Common myeloid progenitor, CD34-positive (primary cell): Measurements from ENCODE around the gene NPAS2.

Experiments
- CTCF ChIA-PET: fragments of 350-600 bp; sonication (Branson Sonifier 250); formaldehyde crosslinking; loops from one replicate; lab custom pipeline; 2021; ENCODE audit warnings: antibody characterized with exemption; lab: Charles Lee
- POLR2A ChIA-PET: fragments of 350-600 bp; sonication (Branson Sonifier 250); formaldehyde crosslinking; loops from one replicate; lab custom pipeline; 2021; ENCODE audit warnings: antibody characterized with exemption; lab: Charles Lee
- DNase-seq, 3 donors: peaks; one replicate each; pipeline versions ENCODE4 v3.0.0 to v3.0.0-alpha.2; 2013
- H3K27ac ChIP-seq, 2 experiments: 1 replicate in 1 of 2; 2 replicates in 1 of 2; pipeline ENCODE4 v1.7.0; 2013; ENCODE audit warnings: inconsistent platforms in 2 of 2, low read length in 2 of 2, mild to moderate bottlenecking in 2 of 2, low read depth in 1 of 2, moderate library complexity in 1 of 2; ENCODE audit not compliant: severe bottlenecking in 2 of 2, insufficient read depth in 1 of 2, poor library complexity in 1 of 2
- H3K27me3 ChIP-seq, 5 experiments: replicated peaks in 2 of 5; 1 replicate in 3 of 5; 2 replicates in 2 of 5; pipeline versions ENCODE4 v1.6.1 to v1.7.0; 2013; ENCODE audit warnings: low read length in 4 of 5, mild to moderate bottlenecking in 2 of 5, moderate library complexity in 2 of 5, inconsistent platforms in 1 of 5; ENCODE audit not compliant: insufficient read depth in 5 of 5, control insufficient read depth in 4 of 5
- H3K36me3 ChIP-seq, 4 experiments: 1 replicate in 2 of 4; 2 replicates in 2 of 4; pipeline versions ENCODE4 v1.6.1 to v1.7.0; 2013; ENCODE audit warnings: low read length in 3 of 4, control low read depth in 1 of 4, mild to moderate bottlenecking in 1 of 4; ENCODE audit not compliant: control insufficient read depth in 4 of 4, insufficient read depth in 4 of 4
- H3K4me1 ChIP-seq, 4 experiments: 1 replicate in 3 of 4; 2 replicates in 1 of 4; pipeline versions ENCODE4 v1.6.1 to v1.7.1; 2013; ENCODE audit warnings: low read length in 3 of 4, mild to moderate bottlenecking in 3 of 4, control low read depth in 1 of 4, inconsistent platforms in 1 of 4, moderate library complexity in 1 of 4; ENCODE audit not compliant: control insufficient read depth in 4 of 4, insufficient read depth in 4 of 4; ENCODE audit errors: control extremely low read depth in 1 of 4
- H3K4me3 ChIP-seq, 7 experiments: 1 replicate in 4 of 7; 2 replicates in 3 of 7; pipeline versions ENCODE4 v1.5.1 to v1.7.0; 2013; ENCODE audit warnings: mild to moderate bottlenecking in 7 of 7, low read length in 6 of 7, moderate library complexity in 6 of 7, inconsistent platforms in 2 of 7, low read depth in 2 of 7, control low read depth in 1 of 7; ENCODE audit not compliant: insufficient read depth in 4 of 7, control insufficient read depth in 1 of 7; ENCODE audit errors: extremely low read depth in 1 of 7
- H3K9me3 ChIP-seq, 5 experiments: 1 replicate in 4 of 5; 2 replicates in 1 of 5; pipeline versions ENCODE4 v1.6.1 to v1.7.1; 2013; ENCODE audit warnings: low read length in 4 of 5, mild to moderate bottlenecking in 2 of 5, inconsistent platforms in 1 of 5, low read depth in 1 of 5, moderate library complexity in 1 of 5; ENCODE audit not compliant: control insufficient read depth in 4 of 5, insufficient read depth in 2 of 5; ENCODE audit errors: control extremely low read depth in 1 of 5
- WGBS: methylation state at CpG from one replicate; pipeline ENCODE4 v1.1.5; 2013; ENCODE audit not compliant: insufficient coverage; 5-methylcytosine and 5-hydroxymethylcytosine counted together

Gene NPAS2

GRCh38 chr2:100974712-100975520 is 155.0 kb downstream of the NPAS2 start:
- 95% methylated on average over 13 of the region's 22 CpGs for WGBS
- ChIA-PET POLR2A (no interaction called here), CTCF (no interaction called here)
- no peak overlapping the region for H3K4me3 ChIP-seq
- no peak overlapping the region for H3K27ac ChIP-seq
- H3K4me1 ChIP-seq = no peaks in the 10 kb centered on the region
- no peaks in the 10 kb centered on the region for H3K9me3 ChIP-seq
- DNase-seq = no peak
- H3K27me3 ChIP-seq = peaks cover 0 to 10% (median 5%) of the 10 kb centered on the region in 5 experiments
- H3K36me3 ChIP-seq = no peaks in the 10 kb centered on the region

- ChIA-PET CTCF (no interaction called here), POLR2A (no interaction called here)
These were observed 155.5 kb downstream of the NPAS2 start for GRCh38 chr2:100975521-100975785.

DNA sequence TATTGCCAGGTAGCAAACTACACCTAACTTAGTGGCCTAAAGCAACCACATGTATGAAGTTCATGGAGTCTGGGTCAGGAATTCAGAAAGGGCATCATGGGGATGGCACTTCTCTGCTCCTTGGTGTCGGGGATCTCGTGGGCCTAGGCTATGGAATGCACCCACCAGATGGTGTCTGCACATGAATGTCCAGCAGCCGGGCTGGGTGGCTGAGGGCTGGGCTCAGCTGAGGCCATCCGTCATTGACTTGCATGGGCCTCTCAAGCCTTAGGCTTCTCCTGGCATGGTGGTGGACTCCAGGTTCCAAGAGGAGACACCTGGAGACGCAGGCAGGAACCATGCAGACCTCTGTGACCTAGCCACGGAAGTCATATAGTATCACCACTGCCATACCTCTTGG is 156.1 kb downstream of the NPAS2 start:
- ChIA-PET POLR2A (no interaction called here), CTCF (interaction anchor here (1.1 kb wide), 1 partner anchor 10 kb away, joined by 3 read pairs; no protein-coding TSS in a partner anchor)
- no peaks in the 10 kb centered on the region for H3K36me3 ChIP-seq
- H3K4me3 ChIP-seq = no peak overlapping the region
- no peaks in the 10 kb centered on the region for H3K4me1 ChIP-seq
- DNase-seq = no peak
- peaks cover 0 to 10% (median 5%) of the 10 kb centered on the region in 5 experiments for H3K27me3 ChIP-seq
- 98% methylated on average over 6 of the region's 6 CpGs for WGBS
- no peaks in the 10 kb centered on the region for H3K9me3 ChIP-seq
- H3K27ac ChIP-seq = no peak overlapping the region

More at GRCh38 chr2:100975521-100975785, 155.5 kb downstream of the NPAS2 start:
- Histone ChIP-seq H3K27me3 (peaks cover 0 to 10% (median 5%) of the 10 kb centered on the region in 5 experiments), H3K36me3 (no peaks in the 10 kb centered on the region), H3K4me3 (no peak overlapping the region), H3K4me1 (no peaks in the 10 kb centered on the region), H3K27ac (no peak overlapping the region), H3K9me3 (no peaks in the 10 kb centered on the region)
- 94% methylated on average over 6 of the region's 7 CpGs for WGBS
- DNase-seq = no peak

GRCh38 chr2:100976645-100977391 is 156.9 kb downstream of the NPAS2 start:
- H3K36me3 ChIP-seq = no peaks in the 10 kb centered on the region
- CTCF ChIA-PET = interaction anchor here (1.0 to 1.1 kb wide), 2 partner anchors 9 to 10 kb away, joined by 3 read pairs; no protein-coding TSS in a partner anchor

DNA sequence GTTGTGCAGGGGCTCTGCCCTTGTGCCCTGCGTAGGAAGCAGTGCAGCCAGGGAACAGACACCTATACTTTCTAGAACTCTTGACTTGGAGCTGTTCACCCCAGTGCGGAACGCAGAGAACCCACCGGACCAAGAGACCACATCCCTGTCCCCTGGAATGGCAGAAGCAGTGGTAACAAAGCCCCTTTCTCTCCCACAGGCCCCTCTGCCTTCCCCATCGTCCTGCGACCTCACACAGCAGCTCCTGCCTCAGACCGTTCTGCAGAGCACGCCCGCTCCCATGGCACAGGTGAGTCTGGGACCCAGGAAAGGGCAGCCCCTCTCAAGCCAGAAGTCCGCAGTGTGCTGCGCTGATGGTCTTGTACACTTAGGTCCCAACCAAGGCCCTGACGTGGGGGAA is 157.6 kb downstream of the NPAS2 start:
- ChIA-PET POLR2A (no interaction called here), CTCF (interaction anchor here (0.6 to 1.0 kb wide), 2 partner anchors 10 to 14 kb away, joined by 3 read pairs; no protein-coding TSS in a partner anchor)
- Histone ChIP-seq H3K27me3 (peaks cover 0 to 6% (median 2%) of the 10 kb centered on the region in 5 experiments), H3K9me3 (no peaks in the 10 kb centered on the region), H3K4me3 (no peak overlapping the region), H3K27ac (no peak overlapping the region), H3K4me1 (no peaks in the 10 kb centered on the region), H3K36me3 (no peaks in the 10 kb centered on the region)
- WGBS = 96% methylated on average over 10 of the region's 12 CpGs
- DNase-seq = no peak

More at GRCh38 chr2:100976645-100977391, 156.9 kb downstream of the NPAS2 start:
- POLR2A ChIA-PET = no interaction called here
- H3K27me3 ChIP-seq = peaks cover 0 to 9% (median 5%) of the 10 kb centered on the region in 5 experiments
- no peak for DNase-seq
- H3K27ac ChIP-seq = no peak overlapping the region
- H3K4me3 ChIP-seq = no peak overlapping the region
- no peaks in the 10 kb centered on the region for H3K4me1 ChIP-seq
- no peaks in the 10 kb centered on the region for H3K9me3 ChIP-seq
- WGBS = 90% methylated on average over 19 of the region's 19 CpGs

DNA sequence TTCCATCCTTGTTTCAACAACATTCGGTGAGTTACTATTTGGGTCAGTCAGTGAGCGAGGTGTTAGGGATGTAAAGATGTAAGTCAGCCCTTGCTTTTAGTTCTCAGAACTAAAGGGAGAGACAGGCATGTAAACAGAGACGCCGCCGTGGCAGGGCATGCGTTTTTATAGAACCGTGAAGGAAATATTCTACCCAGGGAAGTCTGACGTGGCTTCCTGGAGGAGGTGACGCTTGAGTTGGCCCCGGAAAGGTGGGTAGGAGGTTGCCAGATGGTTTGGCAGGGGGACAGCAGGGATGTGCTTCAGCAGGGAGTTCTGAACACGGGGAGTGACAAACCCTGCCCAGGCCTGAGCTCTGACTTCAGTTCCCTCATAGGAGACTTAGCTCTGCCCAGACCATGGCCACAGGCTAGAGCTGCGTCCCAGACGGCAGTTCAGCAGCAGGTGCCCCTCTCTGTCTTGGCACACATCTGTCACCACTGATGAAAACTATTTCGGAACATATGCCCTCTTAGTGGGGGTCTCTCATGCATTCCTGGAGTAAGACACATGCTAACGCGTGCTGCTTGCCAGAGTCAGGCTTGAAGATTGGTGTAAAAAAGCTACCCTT is 158.7 kb downstream of the NPAS2 start:
- no peak overlapping the region for H3K27ac ChIP-seq
- 85% methylated on average over 16 of the region's 16 CpGs for WGBS
- POLR2A ChIA-PET = no interaction called here
- CTCF ChIA-PET = no interaction called here
- H3K27me3 ChIP-seq = peaks cover 0 to 6% (median 0%) of the 10 kb centered on the region in 5 experiments
- no peak for DNase-seq
- H3K36me3 ChIP-seq = no peaks in the 10 kb centered on the region
- H3K9me3 ChIP-seq = no peaks in the 10 kb centered on the region
- no peaks in the 10 kb centered on the region for H3K4me1 ChIP-seq
- H3K4me3 ChIP-seq = no peak overlapping the region
